HCT116 (cell line): ENCODE results near the gene S100A2. TPM values are rescaled to one million over a fixed set of nuclear protein-coding genes. Genes with fewer than 3 reads are reported as not detected.

ENCODE experiments used
- ATAC-seq: fragments of 200-7000 bp; cut with Tn5 transposase; 2 replicates; pipeline ENCODE4 v1.9.1; 2020; ENCODE audit warnings: mild to moderate bottlenecking, moderate library complexity
- BruUV-seq: library from RNA; stranded (reverse); fragments of 400-500 nt; replicated peaks from 2 replicates; lab custom pipeline; 2021; lab: Mats Ljungman, UMichigan
- CTCF ChIA-PET: fragments of 300-600 bp; sonication (Branson Sonifier 250); formaldehyde crosslinking; loops from one replicate; lab custom pipeline; 2021; ENCODE audit warnings: antibody characterized with exemption; lab: Charles Lee
- POLR2A ChIA-PET: fragments of 300-600, 350-600 bp; sonication (Branson Sonifier 250); formaldehyde crosslinking; loops from one replicate; lab custom pipeline; 2021; ENCODE audit warnings: antibody characterized with exemption; lab: Charles Lee
- RAD21 ChIA-PET, 2 experiments: fragments of 300-600 bp; sonication (Branson Sonifier 250); formaldehyde crosslinking; loops; one replicate each; lab custom pipeline; 2023; ENCODE audit warnings: low total read pairs in 2 of 2; ENCODE audit not compliant: uncharacterized antibody in 2 of 2, unreplicated experiment in 2 of 2, low non-redundant PET in 1 of 2; lab: Charles Lee
- DNase-seq: peaks from one replicate; pipeline ENCODE4 v3.0.0-alpha.2; 2010; ENCODE audit warnings: low read depth, low spot score
- H2AFZ ChIP-seq: fragments of 200-600 bp; shearing (Covaris generic), sonication (generic); 2 replicates; pipeline ENCODE4 v1.6.1; 2017; ENCODE audit warnings: low read depth, mixed run types, mixed read lengths, antibody characterized with exemption, low read length; ENCODE audit not compliant: poor library complexity, severe bottlenecking
- H3K27ac ChIP-seq: 2 replicates; pipeline ENCODE4 v1.5.1; 2012; ENCODE audit warnings: low read depth, low read length
- H3K27me3 ChIP-seq: fragments of 200-600 bp; sonication (generic); 2 replicates; pipeline ENCODE4 v1.6.1; 2016; ENCODE audit warnings: mixed run types, low read length, mixed read lengths; ENCODE audit not compliant: insufficient read depth
- H3K36me3 ChIP-seq, 2 experiments: fragments of 200-500 bp in 1 of 2; fragments of 200-600 bp in 1 of 2; sonication (Bioruptor generic) in 1 of 2; sonication (generic) in 1 of 2; 2 replicates each; pipeline versions ENCODE4 v1.5.1 to v1.6.1; 2014 to 2016; ENCODE audit warnings: low read length in 2 of 2, inconsistent platforms in 1 of 2, mixed read lengths in 1 of 2, mixed run types in 1 of 2; ENCODE audit not compliant: insufficient read depth in 2 of 2, control insufficient read depth in 1 of 2
- H3K4me1 ChIP-seq, 2 experiments: fragments of 200-600 bp in 1 of 2; sonication (generic) in 1 of 2; 2 replicates each; pipeline versions ENCODE4 v1.5.1 to v1.6.1; 2012 to 2017; ENCODE audit warnings: low read length in 2 of 2, inconsistent platforms in 1 of 2, mild to moderate bottlenecking in 1 of 2, mixed read lengths in 1 of 2, mixed run types in 1 of 2, moderate library complexity in 1 of 2; ENCODE audit not compliant: insufficient read depth in 2 of 2, control insufficient read depth in 1 of 2
- H3K4me2 ChIP-seq: fragments of 200-600 bp; sonication (generic); 2 replicates; pipeline ENCODE4 v1.6.1; 2017; ENCODE audit warnings: mixed run types, low read length, mixed read lengths
- H3K4me3 ChIP-seq, 2 experiments: fragments of 200-600 bp in 1 of 2; sonication (generic) in 1 of 2; replicated peaks in 1 of 2; 2 replicates each; pipeline ENCODE4 v1.5.1; 2011 to 2016; ENCODE audit warnings: low read length in 2 of 2, control low read depth in 1 of 2, low read depth in 1 of 2, mild to moderate bottlenecking in 1 of 2, mixed read lengths in 1 of 2, mixed run types in 1 of 2
- H3K79me2 ChIP-seq: fragments of 200-600 bp; sonication (generic); 2 replicates; pipeline ENCODE4 v1.6.1; 2017; ENCODE audit warnings: mild to moderate bottlenecking, mixed run types, low read length, moderate library complexity, mixed read lengths; ENCODE audit not compliant: insufficient read depth
- H3K9ac ChIP-seq: fragments of 200-600 bp; sonication (generic); 2 replicates; pipeline ENCODE4 v1.6.1; 2016; ENCODE audit warnings: low read length, mixed read lengths
- H3K9me2 ChIP-seq: fragments of 200-600 bp; sonication (generic), shearing (Covaris generic); 2 replicates; pipeline ENCODE4 v1.6.1; 2017; ENCODE audit warnings: mixed run types, mild to moderate bottlenecking, moderate library complexity; ENCODE audit not compliant: insufficient read depth
- H3K9me3 ChIP-seq, 2 experiments: fragments of 200-500 bp in 1 of 2; fragments of 200-600 bp in 1 of 2; sonication (Bioruptor generic) in 1 of 2; sonication (generic) in 1 of 2; 2 replicates each; pipeline ENCODE4 v1.6.1; 2014 to 2017; ENCODE audit warnings: low read length in 2 of 2, mixed read lengths in 2 of 2, inconsistent platforms in 1 of 2, low read depth in 1 of 2, mild to moderate bottlenecking in 1 of 2, mixed run types in 1 of 2, moderate library complexity in 1 of 2; ENCODE audit not compliant: control insufficient read depth in 1 of 2, insufficient read depth in 1 of 2
- H4K20me1 ChIP-seq: fragments of 200-600 bp; sonication (generic), shearing (Covaris generic); 2 replicates; pipeline ENCODE4 v1.6.1; 2017; ENCODE audit warnings: mixed run types, mild to moderate bottlenecking, moderate library complexity; ENCODE audit not compliant: insufficient read depth
- CBX3 ChIP-seq: IDR thresholded peaks from 2 replicates; pipeline ENCODE4 v1.6.1; 2012; ENCODE audit warnings: low read depth
- CEBPB ChIP-seq: IDR thresholded peaks from 2 replicates; pipeline ENCODE4 v1.6.1; 2012; ENCODE audit warnings: low read depth
- ELF1 ChIP-seq: IDR thresholded peaks from 2 replicates; pipeline ENCODE4 v1.6.1; 2012; ENCODE audit warnings: low read depth, borderline replicate concordance
- EZH2 ChIP-seq: fragments of 200-600 bp; sonication (generic); IDR thresholded peaks from 2 replicates; pipeline ENCODE4 v1.6.1; 2017; ENCODE audit warnings: antibody characterized with exemption, mixed run types
- EZH2phosphoT487 ChIP-seq: fragments of 200-600 bp; IDR thresholded peaks from 2 replicates; pipeline ENCODE4 v1.6.1; 2018; ENCODE audit warnings: antibody characterized with exemption, borderline replicate concordance
- FOSL1 ChIP-seq: IDR thresholded peaks from 2 replicates; pipeline ENCODE4 v1.6.1; 2012; ENCODE audit warnings: low read depth
- JUND ChIP-seq: IDR thresholded peaks from 2 replicates; pipeline ENCODE4 v1.6.1; 2012
- MAX ChIP-seq: IDR thresholded peaks from 2 replicates; pipeline ENCODE4 v1.6.1; 2012
- POLR2A ChIP-seq: IDR thresholded peaks from 2 replicates; pipeline ENCODE4 v1.7.0; 2011; ENCODE audit warnings: borderline replicate concordance; ENCODE audit not compliant: insufficient read depth, insufficient read length; ENCODE audit errors: extremely low read depth
- POLR2AphosphoS5 ChIP-seq: IDR thresholded peaks from 2 replicates; pipeline ENCODE4 v1.6.1; 2011; ENCODE audit warnings: mild to moderate bottlenecking, low read depth, low read length, moderate library complexity
- RAD21 ChIP-seq: IDR thresholded peaks from 2 replicates; pipeline ENCODE4 v1.6.1; 2012; ENCODE audit warnings: low read depth, mild to moderate bottlenecking
- SIN3A ChIP-seq: IDR thresholded peaks from 2 replicates; pipeline ENCODE4 v1.6.1; 2012; ENCODE audit warnings: low read depth
- SRF ChIP-seq: IDR thresholded peaks from 2 replicates; pipeline ENCODE4 v1.6.1; 2012; ENCODE audit warnings: low read depth
- TCF7L2 ChIP-seq: IDR thresholded peaks from 2 replicates; pipeline ENCODE4 v1.7.0; 2011; ENCODE audit warnings: borderline replicate concordance, inconsistent platforms; ENCODE audit not compliant: insufficient read depth, insufficient read length; ENCODE audit errors: extremely low read depth
- YY1 ChIP-seq: IDR thresholded peaks from 2 replicates; pipeline ENCODE4 v1.6.1; 2011; ENCODE audit warnings: low read length, low read depth, moderate library complexity, mild to moderate bottlenecking; ENCODE audit not compliant: insufficient replicate concordance; ENCODE audit errors: extremely low read depth
- ZBTB33 ChIP-seq: IDR thresholded peaks from 2 replicates; pipeline ENCODE4 v1.6.1; 2011; ENCODE audit warnings: mild to moderate bottlenecking, low read length, moderate library complexity; ENCODE audit not compliant: insufficient replicate concordance; ENCODE audit errors: extremely low read depth
- ZNF274 ChIP-seq: fragments of 200-500 bp; sonication (Bioruptor generic); IDR thresholded peaks from 2 replicates; pipeline ENCODE4 v1.6.1; 2014; ENCODE audit warnings: mild to moderate bottlenecking, low read depth, low read length, inconsistent platforms
- intact Hi-C: fragments of 100-400 bp; cut with micrococcal nuclease; formaldehyde crosslinking; loops from 2 replicates; pipeline ENCODE4 v1.10.0; 2022
- total RNA-seq: library from RNA; stranded (reverse); gene quantifications from one replicate; pipeline ENCODE4 v1.2.1, GENCODE V29; 2021; ENCODE audit not compliant: unreplicated experiment
- TF ChIP-seq, protein P1 (sequence below): IDR thresholded peaks from 2 replicates; pipeline ENCODE4 v1.6.1; 2012; ENCODE audit warnings: low read depth
- TF ChIP-seq, protein P2 (sequence below): IDR thresholded peaks from 2 replicates; pipeline ENCODE4 v1.6.1; 2012

Gene S100A2
- total RNA-seq, 1 experiment from 2014 or later, result 24.8 TPM

DNA sequence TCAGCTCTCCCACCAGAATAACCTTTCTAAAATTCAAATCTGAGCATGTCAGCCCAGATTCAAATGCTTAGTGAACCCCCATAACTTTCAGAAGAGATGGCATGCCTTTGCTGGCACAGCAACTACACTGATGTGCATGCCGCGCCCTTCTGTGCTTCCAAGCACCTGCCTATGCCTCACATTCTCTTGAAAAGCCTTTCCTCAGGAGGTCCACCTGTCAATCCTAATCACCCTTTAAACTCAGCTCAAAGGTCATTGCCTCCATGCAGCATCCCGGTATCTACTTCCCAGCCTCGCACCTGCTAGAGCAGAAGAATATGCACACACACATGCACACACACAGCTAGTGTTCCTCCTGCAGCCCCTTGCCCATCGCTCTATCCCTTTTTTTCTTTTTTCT lies 5.2 kb upstream of the S100A2 start:
- Histone ChIP-seq H3K36me3 (no peaks in the 10 kb centered on the region), H3K4me2 (no peak overlapping the region), H4K20me1 (no peaks in the 10 kb centered on the region), H3K9ac (no peak overlapping the region), H2AFZ (no peak overlapping the region), H3K79me2 (no peaks in the 10 kb centered on the region), H3K9me3 (no peaks in the 10 kb centered on the region), H3K27me3 (no peaks in the 10 kb centered on the region), H3K27ac (no peak overlapping the region), H3K4me1 (peaks cover 46 to 62% of the 10 kb centered on the region in 2 experiments), H3K4me3 (no peak overlapping the region), H3K9me2 (no peaks in the 10 kb centered on the region)
- no peak for ATAC-seq
- no peak for DNase-seq
- RAD21 ChIA-PET, result interaction anchor here in 1 of 2 experiments (0.7 kb wide), 1 partner anchor 43 kb away, joined by 8 read pairs; no protein-coding TSS in a partner anchor
- intact Hi-C loops, result no loop called here
- CTCF ChIA-PET, result interaction anchor here (0.7 to 3.7 kb wide), 8 partner anchors 33 to 333 kb away, joined by 3 to 35 read pairs (median 10); partner anchors contain the start of genes CHTOP, S100A1 and S100A13
- BruUV-seq, result no TSS peak
- TF ChIP-seq POLR2AphosphoS5 (no peak), FOSL1 (no peak), YY1 (no peak), SIN3A (no peak), EZH2 (no peak), TCF7L2 (no peak), ZBTB33 (no peak), POLR2A (no peak), CBX3 (no peak), CEBPB (no peak), JUND (no peak), ELF1 (no peak), SRF (no peak), RAD21 (no peak), EZH2phosphoT487 (no peak), MAX (no peak), ZNF274 (no peak)
- TF ChIP-seq, protein P1, sequence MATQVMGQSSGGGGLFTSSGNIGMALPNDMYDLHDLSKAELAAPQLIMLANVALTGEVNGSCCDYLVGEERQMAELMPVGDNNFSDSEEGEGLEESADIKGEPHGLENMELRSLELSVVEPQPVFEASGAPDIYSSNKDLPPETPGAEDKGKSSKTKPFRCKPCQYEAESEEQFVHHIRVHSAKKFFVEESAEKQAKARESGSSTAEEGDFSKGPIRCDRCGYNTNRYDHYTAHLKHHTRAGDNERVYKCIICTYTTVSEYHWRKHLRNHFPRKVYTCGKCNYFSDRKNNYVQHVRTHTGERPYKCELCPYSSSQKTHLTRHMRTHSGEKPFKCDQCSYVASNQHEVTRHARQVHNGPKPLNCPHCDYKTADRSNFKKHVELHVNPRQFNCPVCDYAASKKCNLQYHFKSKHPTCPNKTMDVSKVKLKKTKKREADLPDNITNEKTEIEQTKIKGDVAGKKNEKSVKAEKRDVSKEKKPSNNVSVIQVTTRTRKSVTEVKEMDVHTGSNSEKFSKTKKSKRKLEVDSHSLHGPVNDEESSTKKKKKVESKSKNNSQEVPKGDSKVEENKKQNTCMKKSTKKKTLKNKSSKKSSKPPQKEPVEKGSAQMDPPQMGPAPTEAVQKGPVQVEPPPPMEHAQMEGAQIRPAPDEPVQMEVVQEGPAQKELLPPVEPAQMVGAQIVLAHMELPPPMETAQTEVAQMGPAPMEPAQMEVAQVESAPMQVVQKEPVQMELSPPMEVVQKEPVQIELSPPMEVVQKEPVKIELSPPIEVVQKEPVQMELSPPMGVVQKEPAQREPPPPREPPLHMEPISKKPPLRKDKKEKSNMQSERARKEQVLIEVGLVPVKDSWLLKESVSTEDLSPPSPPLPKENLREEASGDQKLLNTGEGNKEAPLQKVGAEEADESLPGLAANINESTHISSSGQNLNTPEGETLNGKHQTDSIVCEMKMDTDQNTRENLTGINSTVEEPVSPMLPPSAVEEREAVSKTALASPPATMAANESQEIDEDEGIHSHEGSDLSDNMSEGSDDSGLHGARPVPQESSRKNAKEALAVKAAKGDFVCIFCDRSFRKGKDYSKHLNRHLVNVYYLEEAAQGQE, result no peak
- TF ChIP-seq, protein P2, sequence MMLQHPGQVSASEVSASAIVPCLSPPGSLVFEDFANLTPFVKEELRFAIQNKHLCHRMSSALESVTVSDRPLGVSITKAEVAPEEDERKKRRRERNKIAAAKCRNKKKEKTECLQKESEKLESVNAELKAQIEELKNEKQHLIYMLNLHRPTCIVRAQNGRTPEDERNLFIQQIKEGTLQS, result no peak
- POLR2A ChIA-PET, result interaction anchor here (0.7 to 4.2 kb wide), 4 partner anchors 37 to 60 kb away, joined by 3 to 38 read pairs (median 4); partner anchors contain the start of genes S100A14 and S100A6
